Measurements from ENCODE around the gene C1QTNF3.

- TF ChIP-seq, protein P1, sequence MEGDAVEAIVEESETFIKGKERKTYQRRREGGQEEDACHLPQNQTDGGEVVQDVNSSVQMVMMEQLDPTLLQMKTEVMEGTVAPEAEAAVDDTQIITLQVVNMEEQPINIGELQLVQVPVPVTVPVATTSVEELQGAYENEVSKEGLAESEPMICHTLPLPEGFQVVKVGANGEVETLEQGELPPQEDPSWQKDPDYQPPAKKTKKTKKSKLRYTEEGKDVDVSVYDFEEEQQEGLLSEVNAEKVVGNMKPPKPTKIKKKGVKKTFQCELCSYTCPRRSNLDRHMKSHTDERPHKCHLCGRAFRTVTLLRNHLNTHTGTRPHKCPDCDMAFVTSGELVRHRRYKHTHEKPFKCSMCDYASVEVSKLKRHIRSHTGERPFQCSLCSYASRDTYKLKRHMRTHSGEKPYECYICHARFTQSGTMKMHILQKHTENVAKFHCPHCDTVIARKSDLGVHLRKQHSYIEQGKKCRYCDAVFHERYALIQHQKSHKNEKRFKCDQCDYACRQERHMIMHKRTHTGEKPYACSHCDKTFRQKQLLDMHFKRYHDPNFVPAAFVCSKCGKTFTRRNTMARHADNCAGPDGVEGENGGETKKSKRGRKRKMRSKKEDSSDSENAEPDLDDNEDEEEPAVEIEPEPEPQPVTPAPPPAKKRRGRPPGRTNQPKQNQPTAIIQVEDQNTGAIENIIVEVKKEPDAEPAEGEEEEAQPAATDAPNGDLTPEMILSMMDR (conservative IDR thresholded peaks at IDR 0.05; ENCODE audit: low read depth in 2 of 2): no peak
- TF ChIP-seq POLR2AphosphoS5 (IDR thresholded peaks at IDR 0.05; ENCODE audit: low read depth): no peak
Observed at GRCh38 chr5:34002629-34003328, 40.2 kb downstream of the C1QTNF3 start.

Data from GM23338 (cell line).